Activated CD4-positive, alpha-beta T cell treated with anti-CD3 and anti-CD28 coated beads, Interleukin-2, amount 10 ng/mL, durations not matched to agents 24 days and 14 days (primary cell): ENCODE data around the gene NELFA. TPM values are rescaled to one million over a fixed set of nuclear protein-coding genes. Genes with fewer than 3 reads are reported as not detected.

Source experiments
- DNase-seq: peaks from one replicate; pipeline ENCODE4 v3.0.0; 2022
- H3K27ac Mint-ChIP-seq: one replicate; pipeline ENCODE4 v1.8.0; 2022; ENCODE audit warnings: mild to moderate bottlenecking, mixed read lengths
- H3K27me3 Mint-ChIP-seq: one replicate; pipeline ENCODE4 v1.8.0; 2022; ENCODE audit warnings: mixed read lengths
- H3K36me3 Mint-ChIP-seq: one replicate; pipeline ENCODE4 v1.8.0; 2022; ENCODE audit warnings: low read depth, mild to moderate bottlenecking, mixed read lengths
- H3K4me1 Mint-ChIP-seq: one replicate; pipeline ENCODE4 v1.8.0; 2021; ENCODE audit warnings: mixed read lengths
- H3K4me3 Mint-ChIP-seq: one replicate; pipeline ENCODE4 v1.8.0; 2022; ENCODE audit warnings: mild to moderate bottlenecking, moderate library complexity, mixed read lengths
- H3K9me3 Mint-ChIP-seq: one replicate; pipeline ENCODE4 v1.8.0; 2021; ENCODE audit warnings: mixed read lengths
- intact Hi-C: fragments of 100-400 bp; cut with micrococcal nuclease; formaldehyde crosslinking; loops from one replicate; pipeline ENCODE4 v1.15.1; 2023
- total RNA-seq: library from RNA; stranded (reverse); gene quantifications from 2 replicates; pipeline ENCODE4 v1.2.3, GENCODE V29; 2022

NELFA gene
- total RNA-seq, 1 donor from 2014 or later: 57.4 TPM

- no peak for DNase-seq
- Mint-ChIP-seq H3K27me3 (no peaks in the 10 kb centered on the region), H3K36me3 (peaks cover 29% of the 10 kb centered on the region), H3K4me3 (no peak overlapping the region), H3K4me1 (peaks cover 2% of the 10 kb centered on the region), H3K27ac (no peak overlapping the region), H3K9me3 (no peaks in the 10 kb centered on the region)
- intact Hi-C loops: no loop called here
Observed at GRCh38 chr4:1986578-1987210, 22.1 kb downstream of the NELFA start.

DNA sequence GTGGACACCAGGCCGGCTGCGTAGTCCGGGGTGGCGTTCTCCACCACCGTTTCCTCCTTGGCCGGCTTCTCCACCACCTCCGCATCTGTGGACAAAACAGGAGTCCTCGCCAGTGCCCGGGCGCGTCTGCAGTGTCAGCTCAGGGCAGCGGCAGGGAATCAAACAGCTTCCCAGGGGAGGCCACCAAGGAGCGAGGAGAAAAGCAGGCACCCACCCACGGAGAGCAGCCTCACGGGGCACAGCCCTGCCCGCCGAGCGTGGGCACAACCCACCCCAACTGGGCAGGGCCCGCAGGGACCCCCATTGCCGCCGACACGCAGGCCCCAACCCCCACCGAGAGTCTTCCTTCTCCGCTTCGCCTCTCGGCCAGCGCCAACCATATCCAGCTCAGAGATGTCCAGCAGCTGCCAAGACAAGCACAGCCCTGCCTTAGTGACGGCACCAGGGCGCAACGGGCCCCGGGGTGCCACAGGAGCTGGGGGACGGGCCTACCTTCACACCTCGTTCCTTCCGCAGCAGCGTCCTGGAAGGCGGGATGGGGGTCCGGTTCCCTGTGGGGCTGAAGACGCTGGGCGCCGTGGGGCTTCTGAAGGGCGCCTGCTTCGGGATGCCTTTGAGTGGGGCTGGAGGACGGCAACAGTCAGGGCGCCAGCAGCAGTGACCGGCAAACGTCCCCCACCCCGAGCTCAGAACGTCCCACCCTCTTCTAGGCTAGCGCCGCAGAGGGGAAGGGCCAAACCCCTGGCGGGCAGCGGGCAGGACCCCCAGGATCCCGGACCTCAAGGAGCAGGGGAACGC is 22.8 kb downstream of the NELFA start:
- Mint-ChIP-seq H3K27me3 (no peaks in the 10 kb centered on the region), H3K4me1 (peaks cover 5% of the 10 kb centered on the region), H3K4me3 (no peak overlapping the region), H3K36me3 (peaks cover 36% of the 10 kb centered on the region), H3K27ac (no peak overlapping the region), H3K9me3 (no peaks in the 10 kb centered on the region)
- intact Hi-C loops: no loop called here
- no peak for DNase-seq

GRCh38 chr4:1985294-1985693 is 23.5 kb downstream of the NELFA start:
- H3K4me1 Mint-ChIP-seq: peaks cover 9% of the 10 kb centered on the region
- no peaks in the 10 kb centered on the region for H3K27me3 Mint-ChIP-seq

DNA sequence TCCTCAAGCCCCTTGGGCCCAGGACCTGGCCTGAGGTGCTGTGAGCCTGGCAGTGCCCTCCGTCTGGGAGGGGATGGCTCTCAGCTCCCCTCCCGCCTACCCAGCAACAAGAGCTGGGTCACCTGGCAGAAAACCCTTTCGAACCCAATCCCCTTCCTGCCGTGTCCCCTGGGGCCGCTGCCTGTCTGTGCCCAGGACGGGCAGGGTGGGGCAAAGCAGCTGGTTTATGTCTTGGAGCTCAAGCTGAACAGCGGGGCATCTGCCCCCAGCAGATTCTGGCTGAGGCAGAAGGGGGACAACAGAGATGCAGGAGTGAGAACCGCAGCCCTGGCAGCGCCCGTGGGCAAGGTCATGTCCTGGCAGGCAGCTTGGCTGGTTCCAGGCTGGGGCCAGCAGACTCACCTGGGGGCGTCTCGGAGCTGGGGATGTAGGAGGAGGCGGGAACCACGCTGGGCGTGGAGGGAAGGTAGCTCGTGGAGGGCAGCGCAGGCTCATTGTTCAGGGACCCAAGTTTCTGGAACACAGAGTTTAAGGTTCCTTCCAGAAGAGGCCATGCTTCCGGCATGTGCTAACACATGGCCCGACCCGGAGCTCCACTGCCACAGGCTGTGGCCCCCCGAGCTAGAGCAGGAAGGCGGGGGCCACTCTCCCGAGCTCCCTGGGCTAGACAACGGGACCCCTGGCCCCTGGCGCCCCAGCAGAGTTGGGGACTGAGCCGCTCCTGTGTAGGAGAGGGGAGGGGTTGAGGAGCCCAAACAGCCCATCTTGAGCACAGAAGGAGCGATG is 24.2 kb downstream of the NELFA start:
- no peak overlapping the region for H3K4me3 Mint-ChIP-seq
- H3K4me1 Mint-ChIP-seq: peaks cover 9% of the 10 kb centered on the region
- H3K36me3 Mint-ChIP-seq: peaks cover 35% of the 10 kb centered on the region
- H3K27ac Mint-ChIP-seq: no peak overlapping the region
- no peaks in the 10 kb centered on the region for H3K27me3 Mint-ChIP-seq
- DNase-seq: no peak
- intact Hi-C loops: no loop called here
- no peaks in the 10 kb centered on the region for H3K9me3 Mint-ChIP-seq

More at GRCh38 chr4:1985294-1985693, 23.5 kb downstream of the NELFA start:
- DNase-seq: no peak
- Mint-ChIP-seq H3K27ac (no peak overlapping the region), H3K36me3 (peaks cover 35% of the 10 kb centered on the region), H3K9me3 (no peaks in the 10 kb centered on the region), H3K4me3 (no peak overlapping the region)
- intact Hi-C loops: no loop called here

- Mint-ChIP-seq H3K27me3 (no peaks in the 10 kb centered on the region), H3K9me3 (no peaks in the 10 kb centered on the region), H3K36me3 (peaks cover 40% of the 10 kb centered on the region), H3K27ac (no peak overlapping the region), H3K4me1 (peaks cover 9% of the 10 kb centered on the region), H3K4me3 (no peak overlapping the region)
- DNase-seq: no peak
- intact Hi-C loops: no loop called here
Observed at GRCh38 chr4:1983846-1984405, 24.8 kb downstream of the NELFA start.

DNA sequence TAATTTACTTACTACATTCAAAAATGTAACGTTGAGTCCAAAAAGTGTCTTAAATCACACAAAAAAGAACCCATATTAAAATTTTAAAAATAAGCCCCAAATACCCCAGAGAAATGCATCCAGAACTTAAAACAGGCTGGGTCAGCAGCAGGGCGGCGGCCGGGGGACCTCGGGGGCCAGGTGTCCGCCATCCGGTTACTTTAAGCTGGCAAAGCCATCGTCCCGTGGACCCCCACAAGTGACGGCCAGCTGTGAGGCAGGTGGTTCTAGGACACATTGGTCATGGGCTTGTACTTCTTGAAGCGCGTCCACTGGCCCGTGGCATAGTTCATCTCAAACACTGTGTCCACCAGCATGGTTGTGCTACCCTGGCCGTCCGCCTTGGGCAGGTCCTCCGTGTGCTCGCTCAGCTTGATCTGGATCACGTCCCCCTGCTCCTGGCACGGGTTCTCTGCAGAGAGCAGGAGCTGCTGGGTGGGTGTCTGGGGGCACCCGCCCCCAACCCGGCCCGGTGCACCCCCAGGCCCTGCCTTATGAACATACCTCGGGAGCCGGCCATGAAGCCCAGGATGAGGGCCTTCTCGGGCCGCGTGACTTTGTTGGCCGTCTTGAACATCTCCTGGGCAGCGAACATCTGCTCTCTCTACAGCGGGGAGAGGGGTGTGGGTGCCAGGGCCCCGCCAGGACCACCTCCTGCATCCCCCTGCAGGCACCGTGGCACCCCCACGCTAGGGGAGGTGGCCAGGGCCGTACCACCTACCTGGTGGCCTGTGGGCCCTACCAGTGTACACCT is 25.5 kb downstream of the NELFA start:
- H3K36me3 Mint-ChIP-seq: peaks cover 39% of the 10 kb centered on the region
- H3K9me3 Mint-ChIP-seq: no peaks in the 10 kb centered on the region
- intact Hi-C loops: no loop called here
- H3K4me1 Mint-ChIP-seq: peaks cover 9% of the 10 kb centered on the region
- H3K27me3 Mint-ChIP-seq: no peaks in the 10 kb centered on the region
- no peak overlapping the region for H3K27ac Mint-ChIP-seq
- no peak for DNase-seq
- no peak overlapping the region for H3K4me3 Mint-ChIP-seq

DNA sequence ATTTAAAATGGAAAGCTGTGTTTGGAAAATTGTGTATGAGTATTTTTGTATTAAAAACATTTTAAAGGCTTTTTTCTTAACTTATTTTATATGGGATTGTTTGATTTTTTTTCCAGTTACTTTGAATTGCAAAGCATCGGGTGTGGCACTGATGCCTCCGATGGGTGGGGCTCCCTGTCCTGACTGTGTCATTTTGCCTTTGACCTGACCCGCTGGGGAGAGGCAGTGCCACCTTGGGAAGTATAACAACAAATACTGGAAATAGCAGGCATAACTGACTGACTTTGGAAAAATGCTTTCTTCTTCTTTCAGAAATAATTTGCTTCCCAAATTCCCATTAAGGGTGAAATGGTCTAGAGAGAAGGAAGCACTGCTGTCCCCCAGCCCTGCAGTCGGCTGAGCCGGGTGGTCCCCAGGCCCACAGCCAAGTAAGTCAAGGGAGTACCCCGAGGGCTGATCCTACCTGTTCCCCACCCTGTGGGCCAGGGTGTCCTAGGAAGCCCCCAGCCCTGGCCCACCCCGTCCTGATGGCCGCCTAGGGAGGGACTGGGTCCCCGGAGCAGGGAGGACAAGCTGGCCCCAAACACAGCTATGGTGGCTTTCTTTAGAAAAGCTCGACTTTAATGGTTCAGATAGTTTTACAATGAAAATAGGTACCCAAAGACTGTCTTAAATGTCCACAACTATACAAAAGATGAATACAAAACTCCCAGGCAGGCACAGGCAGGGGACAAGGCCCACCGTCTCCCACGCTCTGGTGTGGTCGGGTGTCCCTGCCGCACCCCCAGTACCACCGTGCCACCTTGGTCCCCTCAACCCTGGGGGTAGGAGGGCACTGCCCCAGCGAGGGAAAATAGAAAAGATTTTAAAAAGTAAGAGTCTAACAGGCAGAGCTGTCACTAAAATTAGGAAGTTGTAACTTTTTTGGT is 26.4 kb downstream of the NELFA start:
- intact Hi-C loops: no loop called here
- H3K27ac Mint-ChIP-seq: no peak overlapping the region
- H3K36me3 Mint-ChIP-seq: peaks cover 41% of the 10 kb centered on the region
- H3K4me1 Mint-ChIP-seq: peaks cover 9% of the 10 kb centered on the region
- no peak overlapping the region for H3K4me3 Mint-ChIP-seq
- no peaks in the 10 kb centered on the region for H3K27me3 Mint-ChIP-seq
- no peak for DNase-seq
- H3K9me3 Mint-ChIP-seq: no peaks in the 10 kb centered on the region

GRCh38 chr4:1981251-1982058 is 27.3 kb downstream of the NELFA start:
- intact Hi-C loops: no loop called here
- Mint-ChIP-seq H3K9me3 (no peaks in the 10 kb centered on the region), H3K27ac (no peak overlapping the region), H3K36me3 (peaks cover 45% of the 10 kb centered on the region), H3K27me3 (no peaks in the 10 kb centered on the region), H3K4me3 (no peak overlapping the region), H3K4me1 (peaks cover 9% of the 10 kb centered on the region)
- DNase-seq: no peak

DNA sequence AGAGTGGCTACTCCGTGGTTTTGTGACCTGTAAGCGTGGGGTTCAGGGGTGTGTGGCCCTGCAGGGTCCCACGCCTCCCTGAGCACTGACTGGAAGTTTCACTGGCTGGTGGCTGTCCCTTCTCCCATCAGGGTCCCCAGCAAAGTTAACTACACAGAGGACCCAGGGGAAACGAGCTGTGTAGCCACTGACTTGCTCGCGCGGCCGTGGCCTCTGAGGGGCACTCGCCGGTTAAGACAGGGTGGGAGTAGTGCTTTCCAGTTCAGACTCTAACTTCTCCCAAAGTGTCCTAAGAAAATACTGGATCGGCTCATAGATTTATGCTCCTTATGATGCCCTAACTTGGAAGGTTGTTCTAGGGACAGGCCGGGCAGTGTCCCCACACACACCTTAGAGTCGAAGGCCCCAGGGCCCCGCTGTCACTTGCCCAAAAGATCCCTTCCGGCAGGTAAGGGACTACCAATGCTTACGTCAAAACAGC is 28.2 kb downstream of the NELFA start:
- no peak for DNase-seq
- Mint-ChIP-seq H3K27ac (no peak overlapping the region), H3K4me3 (no peak overlapping the region), H3K27me3 (no peaks in the 10 kb centered on the region), H3K4me1 (peaks cover 9% of the 10 kb centered on the region), H3K36me3 (peaks cover 50% of the 10 kb centered on the region), H3K9me3 (no peaks in the 10 kb centered on the region)
- intact Hi-C loops: no loop called here

DNA sequence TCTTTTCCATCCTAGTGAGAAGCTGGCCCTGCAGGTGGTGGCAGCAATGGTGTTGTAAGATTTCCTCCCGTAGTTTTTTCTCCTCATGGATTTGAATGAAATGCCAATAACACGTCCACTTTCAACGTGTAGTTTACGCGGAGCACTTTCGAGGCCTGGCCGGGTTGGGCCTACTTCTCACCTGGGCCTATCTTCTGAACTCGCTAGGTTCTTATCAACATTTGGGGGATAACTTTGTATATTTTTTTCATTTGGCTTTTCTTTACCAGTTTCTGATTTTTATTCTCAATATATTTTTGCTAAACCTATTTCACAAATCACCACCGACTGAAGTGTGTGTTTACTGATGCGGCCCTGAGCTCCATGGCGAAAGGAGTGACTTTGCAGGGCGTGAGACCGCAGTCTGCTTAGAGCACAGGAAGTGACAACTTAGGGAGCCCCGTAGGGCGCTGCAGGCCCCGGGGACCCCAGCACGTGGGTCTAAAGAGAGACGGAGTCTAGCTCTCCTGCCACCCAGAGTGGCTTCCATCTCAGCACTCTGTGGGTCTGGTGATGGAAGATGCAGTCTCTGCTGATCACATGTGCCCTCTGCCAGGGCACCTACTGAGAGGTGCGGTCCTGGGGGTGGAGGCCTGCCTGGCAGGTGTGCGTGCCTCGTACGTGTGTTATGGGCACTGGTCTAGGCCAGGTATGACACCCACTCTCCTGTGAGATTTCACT is 29.1 kb downstream of the NELFA start:
- Mint-ChIP-seq H3K27me3 (no peaks in the 10 kb centered on the region), H3K27ac (no peak overlapping the region), H3K4me3 (no peak overlapping the region), H3K36me3 (peaks cover 57% of the 10 kb centered on the region), H3K4me1 (peaks cover 9% of the 10 kb centered on the region), H3K9me3 (no peaks in the 10 kb centered on the region)
- intact Hi-C loops: no loop called here
- DNase-seq: no peak

DNA sequence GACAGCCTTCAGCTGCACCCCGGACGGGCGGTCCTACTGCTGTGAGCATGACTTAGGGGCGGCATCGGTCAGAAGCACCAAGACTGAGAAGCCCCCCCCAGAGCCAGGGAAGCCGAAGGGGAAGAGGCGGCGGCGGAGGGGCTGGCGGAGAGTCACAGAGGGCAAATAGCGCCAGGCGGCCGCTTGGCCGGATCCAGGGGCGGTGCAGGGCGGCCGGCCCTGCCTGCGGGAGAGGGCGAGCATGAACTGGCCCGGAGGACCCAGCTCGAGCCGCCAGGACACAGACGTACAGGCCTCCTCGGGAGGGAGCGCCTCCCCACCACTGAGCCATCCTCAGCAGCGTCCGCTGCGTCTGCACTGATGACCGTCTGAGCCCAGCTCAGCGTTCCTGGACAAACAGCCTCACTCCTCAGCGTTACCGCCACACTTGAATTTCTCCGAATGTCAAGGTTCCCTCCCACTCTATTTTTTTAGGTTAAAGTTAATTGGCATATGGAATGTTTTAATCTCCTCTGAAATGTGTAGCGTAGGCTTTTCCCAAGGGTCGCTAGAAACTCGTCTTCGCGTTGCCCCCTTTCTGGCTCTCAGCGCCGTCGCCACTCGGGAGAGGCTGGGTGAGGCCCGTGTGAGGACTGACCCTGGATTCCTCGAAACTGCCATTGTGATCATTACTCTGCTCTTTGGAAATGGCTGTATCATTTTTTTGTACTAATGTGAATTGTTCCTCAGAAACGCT is 29.9 kb downstream of the NELFA start:
- Mint-ChIP-seq H3K27ac (no peak overlapping the region), H3K4me3 (no peak overlapping the region), H3K36me3 (peaks cover 56% of the 10 kb centered on the region), H3K9me3 (no peaks in the 10 kb centered on the region), H3K4me1 (peaks cover 9% of the 10 kb centered on the region), H3K27me3 (no peaks in the 10 kb centered on the region)
- no peak for DNase-seq
- intact Hi-C loops: no loop called here
